GM19043 (cell line): ENCODE measurements around the gene ZNF385D.

ENCODE experiments used
- ATAC-seq: cut with Tn5 transposase; IDR thresholded peaks from one replicate; pipeline ENCODE4 v1.9.1; 2021; ENCODE audit warnings: low read depth; ENCODE audit not compliant: unreplicated experiment

Gene ZNF385D

DNA sequence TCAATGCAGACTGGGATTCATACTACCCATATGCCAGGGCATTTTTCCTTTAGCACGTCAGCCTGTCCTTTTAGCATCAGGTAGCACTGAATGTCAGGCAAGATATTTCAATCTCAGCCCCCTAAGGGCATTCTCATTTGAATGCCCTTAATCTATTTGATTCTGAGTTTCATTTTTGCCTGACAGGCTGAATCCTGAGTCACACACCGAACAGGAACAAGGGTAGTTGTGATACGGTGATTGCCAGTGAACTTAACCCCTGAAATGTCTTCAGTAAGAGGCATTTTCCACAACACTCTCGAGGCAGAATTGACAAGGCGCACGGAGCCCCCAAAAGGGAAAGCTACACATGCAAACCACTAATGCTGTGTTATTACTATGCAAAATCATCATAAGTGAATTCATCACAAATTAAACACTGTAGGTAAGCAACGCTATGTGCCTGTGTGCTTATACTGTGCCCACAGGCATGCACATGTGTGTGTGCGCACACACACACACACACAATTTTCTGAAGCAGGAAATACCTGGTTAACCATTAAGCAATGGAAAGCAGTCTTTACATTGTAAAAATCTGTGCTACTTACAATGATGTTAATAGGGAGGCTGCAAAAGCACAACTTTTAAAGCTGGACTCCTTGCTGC, 130.4 kb downstream of the ZNF385D start:
- ATAC-seq = no peak

GRCh38 chr3:21618695-21619094, 132.3 kb downstream of the ZNF385D start:
- ATAC-seq = no peak

DNA sequence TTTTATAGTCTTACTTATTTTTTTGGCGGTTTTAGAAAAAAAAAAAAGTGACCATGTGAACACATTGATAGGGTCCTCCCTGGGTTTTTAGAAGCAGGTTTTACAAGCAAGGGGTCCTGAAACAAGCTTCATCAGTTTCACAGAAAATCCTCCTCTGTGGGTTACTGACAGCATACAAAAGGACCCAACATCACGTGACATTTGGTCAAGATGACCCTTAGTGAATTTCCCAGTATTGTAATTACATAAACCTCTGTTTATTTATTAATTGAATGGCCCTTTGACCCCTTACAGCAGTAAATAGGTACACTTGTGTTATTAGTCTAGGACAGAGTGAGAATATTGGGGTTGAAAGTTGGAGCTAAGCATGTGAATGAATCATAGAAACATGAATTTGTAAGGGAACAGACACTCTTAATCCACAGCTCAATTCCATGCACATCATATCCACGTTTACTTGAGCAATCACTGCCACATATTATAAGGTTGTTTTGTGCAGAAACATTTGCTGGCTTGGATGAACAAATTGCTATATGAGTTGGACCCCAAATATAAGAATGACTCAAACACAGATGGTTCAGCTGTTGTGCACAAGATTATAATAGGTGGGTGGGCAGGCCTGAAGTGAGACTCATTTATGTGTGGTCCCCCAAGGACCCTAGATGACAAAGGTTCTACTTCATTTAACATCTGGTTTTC, 137.5 kb downstream of the ZNF385D start:
- no peak for ATAC-seq

- ATAC-seq = no peak
Measured at GRCh38 chr3:21601178-21601577, 149.8 kb downstream of the ZNF385D start.

- ATAC-seq = no peak
Measured at GRCh38 chr3:21599890-21600289, 151.1 kb downstream of the ZNF385D start.

- ATAC-seq = no peak
Measured at GRCh38 chr3:21592828-21593227, 158.2 kb downstream of the ZNF385D start.

DNA sequence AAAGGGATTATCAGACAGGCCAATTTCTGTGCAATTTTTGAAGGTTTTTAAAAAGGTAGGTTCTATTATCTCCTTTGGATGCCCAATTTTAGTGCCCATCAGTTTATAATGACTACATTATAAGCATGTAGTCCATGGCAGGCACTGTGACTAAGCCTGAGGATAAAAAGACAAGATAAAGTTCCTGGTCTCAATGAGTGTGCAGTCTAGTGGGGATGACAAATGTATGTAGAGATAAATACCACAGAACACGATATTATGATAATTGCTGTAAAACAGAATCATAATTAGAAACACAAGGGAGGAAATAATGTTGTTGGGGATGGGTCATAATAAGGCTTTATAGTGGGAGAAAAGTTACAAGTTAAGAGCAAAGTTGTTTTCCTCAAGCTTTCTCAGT, 163.1 kb downstream of the ZNF385D start:
- no peak for ATAC-seq

- ATAC-seq = no peak
Measured at GRCh38 chr3:21585216-21585740, 165.7 kb downstream of the ZNF385D start.

- no peak for ATAC-seq
Measured at GRCh38 chr3:21573291-21573690, 177.7 kb downstream of the ZNF385D start.

GRCh38 chr3:21564531-21564930, 186.5 kb downstream of the ZNF385D start:
- no peak for ATAC-seq

DNA sequence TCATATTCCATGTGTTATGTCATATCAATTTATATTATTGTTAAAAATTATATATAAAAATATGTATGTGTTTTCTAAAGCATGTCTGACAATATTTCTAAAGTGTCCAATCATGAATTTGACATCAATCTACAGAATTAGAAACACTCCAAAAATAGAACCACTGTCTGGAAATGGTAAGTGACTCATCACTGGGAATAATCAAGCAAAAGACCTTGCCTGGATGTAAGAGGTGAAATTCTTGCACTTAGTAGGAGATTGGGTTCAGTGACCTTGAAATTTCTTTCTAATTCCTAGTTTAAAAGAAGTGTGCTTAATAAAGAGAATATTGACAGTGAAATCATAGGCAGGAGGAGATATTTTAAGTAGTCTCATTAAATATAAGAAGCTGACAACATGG, 188.8 kb downstream of the ZNF385D start:
- ATAC-seq = no peak

DNA sequence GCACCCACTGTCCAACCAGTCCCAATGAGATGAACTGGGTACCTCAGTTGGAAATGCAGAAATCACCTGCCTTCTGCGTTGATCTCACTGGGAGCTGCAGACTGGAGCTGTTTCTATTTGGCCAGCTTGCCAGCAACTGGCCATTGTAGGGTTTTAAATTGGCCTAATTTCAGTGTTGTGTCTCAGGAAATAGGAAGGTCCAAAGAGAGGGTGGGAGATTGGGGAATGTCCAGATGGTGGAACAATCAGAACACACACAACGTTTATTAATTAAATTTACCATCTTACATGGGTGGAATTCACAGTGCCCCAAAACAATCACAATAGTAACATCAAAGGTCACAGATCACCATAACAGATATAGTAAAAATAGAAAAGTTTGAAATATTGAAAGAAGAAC, 189.5 kb downstream of the ZNF385D start:
- ATAC-seq = no peak

DNA sequence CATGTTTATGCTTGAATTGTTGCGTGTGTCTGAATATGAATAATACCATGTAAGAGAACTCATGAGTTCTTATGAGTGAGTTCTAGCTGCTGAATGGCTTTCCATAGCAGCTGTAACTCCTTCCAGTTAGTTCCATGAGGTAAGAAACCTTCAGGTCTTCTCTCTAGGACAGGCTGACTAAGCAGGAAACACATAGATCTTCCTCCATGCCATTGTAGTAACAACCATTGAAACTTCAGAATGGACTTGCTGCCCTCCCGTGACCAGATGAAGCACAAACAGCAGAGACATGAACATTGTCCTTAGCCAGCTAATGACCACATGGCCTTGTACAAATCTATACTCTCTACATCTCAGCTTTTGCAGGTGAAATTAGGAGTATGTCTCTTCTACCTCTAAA, 200.0 kb downstream of the ZNF385D start:
- ATAC-seq = no peak

DNA sequence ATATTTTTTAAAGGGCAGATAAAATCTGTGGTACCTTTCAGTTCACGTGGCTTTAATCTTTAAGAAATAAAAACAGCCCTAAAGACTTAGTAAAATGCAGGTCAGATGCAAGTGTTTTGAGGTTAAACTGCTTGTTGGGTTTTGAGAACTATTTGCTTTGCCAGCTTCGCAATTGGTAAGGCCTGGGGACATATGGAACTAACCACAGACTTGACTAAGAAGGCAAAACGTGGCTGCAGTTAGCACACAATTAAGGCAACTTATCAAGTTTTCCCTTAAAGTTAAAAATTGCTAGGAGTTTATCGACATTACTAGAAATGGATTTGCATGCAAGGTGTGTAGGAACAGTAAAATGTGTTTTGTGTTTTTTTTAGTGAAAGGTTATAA, 206.9 kb downstream of the ZNF385D start:
- ATAC-seq = no peak

GRCh38 chr3:21543380-21544075, 207.5 kb downstream of the ZNF385D start:
- no peak for ATAC-seq

DNA sequence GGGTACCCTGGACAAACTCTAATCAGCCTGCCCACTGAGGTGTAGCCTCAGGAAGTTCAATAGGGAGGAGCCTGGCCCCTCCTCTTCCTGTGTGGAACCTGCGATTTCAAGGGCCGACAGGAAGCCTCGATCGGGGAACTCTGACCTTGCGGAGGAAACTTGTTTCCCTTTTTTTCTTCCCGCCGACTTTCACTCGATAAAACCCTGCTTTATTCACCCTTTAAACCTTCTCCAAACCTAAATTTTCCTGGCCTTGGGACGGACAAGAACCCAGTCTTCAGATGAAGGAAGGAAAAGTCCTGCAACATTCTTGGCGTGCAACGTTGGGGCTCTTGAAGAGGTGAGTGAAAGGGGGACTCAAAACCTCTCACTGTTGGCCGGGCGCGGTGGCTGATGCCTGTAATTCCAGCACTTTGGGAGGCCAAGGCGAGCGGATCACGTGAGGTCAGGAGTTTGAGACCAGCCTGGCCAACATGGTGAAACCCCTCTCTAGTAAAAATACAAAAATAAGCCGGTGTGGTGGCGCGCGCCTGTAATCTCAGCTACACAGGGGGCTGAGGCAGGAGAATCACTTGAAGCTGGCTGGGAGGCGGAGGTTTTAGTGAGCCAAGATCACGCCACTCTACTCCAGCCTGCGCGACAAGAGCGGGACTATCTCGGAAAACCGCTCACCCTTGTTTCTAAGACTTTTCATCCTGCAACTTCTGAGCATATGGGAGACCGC, 208.2 kb downstream of the ZNF385D start:
- ATAC-seq = no peak

DNA sequence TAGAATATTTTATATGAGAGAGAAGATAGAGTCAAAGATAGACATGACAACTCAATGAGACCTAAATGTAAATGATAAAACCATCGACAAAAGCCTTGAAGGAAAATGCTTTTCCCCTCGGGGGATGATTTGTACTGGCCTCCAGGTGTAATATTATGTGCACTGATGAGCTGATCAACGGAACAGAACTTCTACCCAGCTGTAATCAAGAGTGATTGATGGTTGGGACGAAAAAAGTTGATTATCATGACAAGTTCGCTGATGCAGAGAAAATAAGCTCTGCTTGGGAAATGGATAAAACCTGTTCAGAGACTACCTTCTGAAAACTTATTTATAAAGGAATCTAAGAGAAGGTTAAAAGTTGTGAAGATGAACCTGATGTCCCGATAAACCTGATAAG, 210.7 kb downstream of the ZNF385D start:
- ATAC-seq = no peak

GRCh38 chr3:21534462-21534861, 216.5 kb downstream of the ZNF385D start:
- ATAC-seq = no peak

DNA sequence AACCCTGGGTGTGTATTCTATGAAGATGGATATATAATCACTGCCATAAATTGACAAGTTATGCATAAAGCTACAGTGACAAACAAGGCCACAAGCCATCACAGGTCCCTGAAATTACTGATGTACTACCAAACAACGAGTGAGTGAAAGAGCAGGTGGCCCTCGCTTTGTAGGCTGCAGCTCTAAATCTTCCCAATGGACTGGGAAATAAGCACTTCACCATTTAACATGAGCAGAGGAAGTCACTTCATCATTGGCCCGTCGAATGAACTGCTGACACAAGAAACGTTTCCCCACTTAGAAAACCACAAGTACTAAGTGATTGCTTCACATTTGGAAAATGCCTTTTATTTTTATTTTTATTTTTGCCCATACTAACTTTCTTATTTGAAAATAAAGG, 218.0 kb downstream of the ZNF385D start:
- no peak for ATAC-seq

- ATAC-seq = no peak
Measured at GRCh38 chr3:21531909-21532308, 219.1 kb downstream of the ZNF385D start.
